Lower leg skin (tissue), 3 donors: ENCODE measurements around the gene HSD17B4.

Source experiments
- CTCF ChIP-seq, 3 donors: fragments of 450-650 bp; IDR thresholded peaks; one replicate each; pipeline ENCODE4 v1.5.1; 2016; ENCODE audit warnings: antibody characterized with exemption in 3 of 3, mild to moderate bottlenecking in 3 of 3, moderate library complexity in 2 of 3
- POLR2A ChIP-seq, 2 donors: fragments of 450-650 bp; IDR thresholded peaks; one replicate each; pipeline ENCODE4 v1.6.1; 2016 to 2017; ENCODE audit warnings: antibody characterized with exemption in 2 of 2, mild to moderate bottlenecking in 1 of 2, moderate library complexity in 1 of 2

GRCh38 chr5:119478781-119479180 lies 26.5 kb downstream of the HSD17B4 start:
- TF ChIP-seq POLR2A (IDR thresholded peaks at IDR 0.05) (no peak), CTCF (IDR thresholded peaks at IDR 0.05) (no peak)
